ENCODE measurements around the gene NCOR2.

The NCOR2 gene

DNA sequence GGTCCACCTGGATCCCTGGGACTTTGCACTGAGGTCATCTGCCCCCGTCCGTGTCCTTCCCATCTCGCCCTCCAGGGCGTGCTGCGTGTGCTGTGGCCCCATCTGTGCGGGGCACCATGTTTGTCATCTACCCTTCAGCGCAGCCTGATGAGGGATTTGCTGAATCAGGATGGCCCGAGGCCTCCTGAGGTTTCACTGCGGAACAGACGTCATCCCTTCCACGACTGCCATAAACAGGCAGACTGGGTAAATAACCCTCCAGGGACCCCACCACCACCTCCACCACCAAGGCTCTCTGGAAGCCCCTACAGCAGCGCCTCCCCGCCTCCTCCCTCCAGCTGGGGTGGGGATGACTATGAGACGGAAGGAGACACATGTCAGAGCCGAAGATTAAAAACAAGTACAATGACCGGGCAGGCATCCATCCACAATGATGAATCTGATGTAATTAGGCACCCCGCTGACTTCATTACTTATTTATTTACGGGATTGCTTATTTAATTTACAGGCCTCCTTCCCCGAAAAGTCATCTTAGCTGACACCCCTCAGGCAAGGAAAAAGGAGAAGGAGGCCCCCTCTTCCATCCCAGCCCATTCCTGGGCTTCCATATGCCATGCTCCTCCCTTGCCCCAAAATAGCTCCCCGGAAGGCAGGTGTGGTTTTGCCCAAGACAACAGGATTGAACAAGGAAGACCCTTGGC lies 39.4 kb downstream of the NCOR2 start:
- no peak for DNase-seq (ENCODE audit: low read depth)

DNA sequence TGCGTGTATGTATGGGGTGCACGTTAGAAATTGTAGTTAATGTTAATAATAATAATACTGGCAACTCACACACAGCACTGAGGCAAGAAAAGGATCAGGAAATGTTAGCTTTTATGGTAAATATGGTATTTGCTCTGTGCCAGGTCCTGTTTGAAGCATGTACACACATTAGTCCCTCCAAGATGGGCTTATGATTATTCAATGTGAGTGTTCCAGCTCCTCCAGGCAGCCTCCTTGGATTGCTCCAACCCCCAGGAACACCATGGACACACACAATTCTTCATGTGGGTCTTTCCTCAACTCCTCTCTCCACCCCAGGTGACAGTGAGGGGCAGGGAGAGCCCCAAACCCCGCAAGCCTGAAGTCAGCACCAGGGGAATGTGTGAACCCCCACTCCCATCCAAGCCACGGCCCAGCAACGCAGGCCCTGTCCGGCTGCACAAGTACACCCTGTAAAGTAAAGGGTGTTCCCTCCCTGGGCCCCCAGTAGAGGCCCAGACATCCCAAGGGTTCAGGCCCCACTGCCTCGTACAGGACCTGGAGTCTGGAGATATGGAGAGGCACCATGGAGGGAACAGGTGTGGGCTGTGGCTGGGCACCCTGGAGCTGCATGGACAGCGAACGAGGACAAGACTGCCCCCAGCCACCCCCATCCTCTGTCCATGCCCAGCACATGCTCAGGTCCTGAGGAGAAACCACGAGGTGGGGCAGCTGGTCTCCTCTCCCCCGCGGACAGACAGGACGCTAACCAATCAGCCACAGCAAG lies 41.3 kb downstream of the NCOR2 start:
- DNase-seq (ENCODE audit: low read depth) = no peak

DNA sequence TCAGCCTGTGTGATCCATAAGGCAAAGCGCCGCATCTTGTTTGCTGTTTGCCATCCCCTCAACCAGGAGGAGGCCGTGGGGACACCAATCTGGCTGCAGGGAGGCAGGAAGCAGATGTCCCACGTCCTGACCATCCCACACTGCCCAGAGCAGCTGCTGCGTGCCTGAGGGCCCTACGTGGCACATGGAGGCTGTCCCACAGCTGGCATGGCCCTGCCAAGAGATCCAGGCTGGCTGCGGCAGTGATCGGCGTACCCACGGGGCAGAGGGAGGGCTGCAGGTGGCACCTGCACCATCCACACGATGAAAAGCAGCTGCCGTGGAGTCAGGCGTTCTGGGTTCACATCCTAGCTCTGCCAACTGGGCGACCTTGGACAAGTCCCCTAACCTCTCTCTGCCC lies 42.0 kb downstream of the NCOR2 start:
- DNase-seq (ENCODE audit: low read depth) = no peak

DNA sequence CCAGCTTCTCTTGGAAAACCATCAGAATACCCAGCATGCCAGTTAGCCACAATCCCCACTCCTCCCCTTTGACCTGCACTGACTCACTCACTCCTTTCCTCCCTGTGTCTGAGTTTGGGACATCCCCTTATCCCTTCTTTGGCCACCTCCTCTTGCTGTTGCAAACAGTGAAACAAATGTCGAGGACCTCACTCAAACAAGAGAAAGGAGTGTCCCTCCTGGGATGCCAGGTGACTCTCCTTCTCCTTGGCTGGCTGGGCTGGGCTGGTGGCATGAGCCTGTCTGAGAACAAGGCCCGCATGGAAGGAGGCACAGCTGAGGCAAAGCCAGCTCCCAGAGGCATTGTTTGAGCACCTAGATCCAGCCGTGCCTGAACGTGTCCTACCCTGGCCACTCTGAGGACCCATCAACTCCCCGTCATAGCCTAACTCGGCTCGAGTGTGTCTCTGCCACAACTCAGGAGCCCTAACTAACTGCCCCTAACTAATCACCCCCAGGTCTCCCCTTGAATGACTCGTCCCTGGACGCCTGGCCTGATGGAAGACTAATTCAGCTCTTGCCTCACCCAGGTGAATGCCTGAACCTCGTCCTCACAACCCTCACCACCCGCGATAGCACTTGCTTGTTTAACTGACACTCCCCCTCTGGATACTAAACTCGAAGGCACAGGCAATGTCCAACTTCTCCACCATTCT lies 43.0 kb downstream of the NCOR2 start:
- DNase-seq (ENCODE audit: low read depth) = no peak

DNA sequence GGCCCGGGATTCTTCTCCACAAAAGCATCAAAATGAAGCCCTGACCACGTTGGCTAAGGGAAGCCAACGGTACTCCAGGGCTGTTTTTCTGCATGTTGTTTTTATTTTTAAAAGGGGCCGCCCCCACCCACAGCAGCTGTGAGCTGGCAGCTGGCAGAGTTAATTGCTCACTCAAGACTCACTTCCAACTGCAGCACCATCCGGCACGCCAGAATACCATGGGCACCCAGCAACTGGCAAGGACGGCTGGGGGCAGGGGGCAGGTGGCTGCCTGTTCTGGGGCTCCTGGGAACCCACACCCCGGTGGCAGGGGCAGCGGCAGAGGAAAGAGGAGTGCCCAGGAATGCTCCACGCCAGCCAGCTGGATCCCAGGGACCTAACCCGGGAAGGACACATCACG lies 44.3 kb downstream of the NCOR2 start:
- DNase-seq (ENCODE audit: low read depth) = no peak

DNA sequence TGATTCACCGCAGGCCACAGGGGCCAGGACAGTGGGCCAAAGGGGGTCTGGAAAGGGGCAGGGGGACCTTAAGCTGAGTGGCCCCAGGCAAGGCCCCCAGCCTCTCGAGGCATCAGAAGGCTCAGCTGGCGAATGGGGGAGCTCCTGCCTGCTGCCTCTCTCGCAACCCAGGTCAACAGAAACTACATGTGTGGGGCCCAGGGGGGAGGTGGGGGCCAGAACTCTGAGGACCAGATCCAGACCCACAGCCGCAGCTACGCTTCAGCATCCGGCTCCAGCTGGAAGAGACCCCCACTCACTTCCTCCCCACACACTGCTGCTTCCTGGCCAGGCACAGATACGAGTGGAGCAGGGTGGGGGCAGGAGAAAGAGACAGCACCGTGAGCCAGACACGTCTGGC lies 46.5 kb downstream of the NCOR2 start:
- DNase-seq (ENCODE audit: low read depth) = no peak

DNA sequence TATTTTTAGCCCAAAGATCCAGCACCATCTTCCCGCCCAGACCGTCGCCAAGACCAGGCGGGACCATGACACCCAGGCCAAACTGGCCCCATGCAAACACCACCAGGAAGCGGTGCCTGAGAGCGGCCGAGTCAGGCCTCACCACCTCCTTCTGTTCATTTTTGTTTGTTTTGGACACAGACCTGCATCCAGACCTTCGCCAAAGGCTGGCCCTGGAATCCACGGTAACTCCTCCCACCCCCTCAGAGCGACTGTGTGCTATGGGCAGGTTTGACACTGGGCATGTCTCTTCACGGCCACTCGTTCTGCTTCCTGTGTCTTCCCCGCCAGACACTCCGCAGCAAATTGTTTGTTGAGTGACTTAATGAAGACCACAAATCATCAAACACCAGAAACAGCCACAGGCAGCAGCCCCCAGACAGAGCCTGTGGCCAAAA lies 47.1 kb downstream of the NCOR2 start:
- DNase-seq (ENCODE audit: low read depth) = no peak

DNA sequence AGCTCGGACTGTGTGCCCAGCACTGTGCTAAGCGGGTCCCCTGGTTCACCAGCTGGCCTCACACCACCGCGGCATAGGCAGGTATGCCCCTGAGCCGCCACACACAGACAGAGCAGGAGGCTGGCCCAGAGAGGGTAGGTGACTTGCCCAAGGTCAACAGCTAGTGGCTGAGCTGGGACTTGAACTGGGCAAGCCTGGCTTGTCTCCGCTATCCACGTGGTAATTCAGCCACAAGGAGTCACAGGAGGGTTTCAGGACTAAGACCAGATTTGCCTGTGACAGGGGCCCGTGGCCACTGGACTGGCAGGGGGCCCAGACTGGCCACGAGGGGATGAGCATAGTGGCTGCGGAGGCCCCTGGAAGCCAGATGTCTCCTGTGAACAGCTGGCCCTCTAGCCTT lies 47.7 kb downstream of the NCOR2 start:
- no peak for DNase-seq (ENCODE audit: low read depth)

DNA sequence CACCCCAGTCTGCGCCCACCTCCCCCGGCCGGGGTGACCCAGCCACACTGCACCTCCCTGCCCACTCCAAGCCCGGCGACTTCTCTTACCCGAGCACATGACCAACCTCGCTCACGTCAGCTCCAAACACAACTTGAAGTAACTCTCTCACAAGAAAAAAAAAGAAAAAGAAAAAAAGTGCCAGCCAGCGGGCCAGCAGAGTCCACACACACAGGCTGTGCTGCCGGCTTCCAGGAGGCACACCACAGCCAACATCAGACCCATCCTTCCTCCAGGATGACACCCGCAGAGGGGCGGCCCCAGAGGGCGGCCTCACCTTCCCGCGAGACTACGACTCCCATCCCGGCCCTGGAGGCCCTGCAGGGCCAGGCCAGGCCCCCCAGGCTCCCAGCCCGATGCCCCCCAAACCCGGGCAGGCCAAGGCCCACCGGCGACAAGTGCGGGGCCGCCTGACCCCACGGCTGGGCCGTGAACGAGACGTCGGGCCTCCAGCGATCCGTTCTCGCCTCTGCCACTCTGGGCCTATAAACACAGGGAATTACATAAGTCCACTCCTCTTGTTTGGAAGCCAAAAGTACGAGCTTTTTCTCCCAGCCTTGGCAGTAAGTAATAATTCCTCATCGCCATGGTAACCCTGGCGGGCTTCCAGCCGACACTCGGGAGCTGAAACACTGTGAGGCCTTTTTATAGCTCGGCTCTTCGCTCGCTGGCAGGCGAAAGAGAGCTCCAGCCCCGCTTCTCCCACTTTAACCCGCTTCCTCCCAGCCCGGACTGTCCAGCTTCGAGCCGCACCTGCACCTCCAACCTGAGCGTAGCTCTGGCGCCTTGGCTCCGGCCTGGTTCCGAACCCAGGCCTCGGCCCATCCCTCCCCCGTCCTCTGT lies 49.1 kb downstream of the NCOR2 start:
- DNase-seq (ENCODE audit: low read depth) = no peak
